Fibroblast of the aortic adventitia (primary cell): ENCODE results near the gene PMEPA1. TPM values are rescaled to one million over a fixed set of nuclear protein-coding genes. Genes with fewer than 3 reads are reported as not detected.

Source experiments
- DNase-seq: peaks from one replicate; pipeline ENCODE4 v3.0.0-alpha.2; 2010; ENCODE audit warnings: low read depth
- H3K4me3 ChIP-seq: 2 replicates; pipeline ENCODE4 v1.5.1; 2011; ENCODE audit warnings: low read depth, mild to moderate bottlenecking, control low read depth, low read length, moderate library complexity
- total RNA-seq: library from RNA; depleted of rRNA; stranded (reverse); fragments of >200 nt; gene quantifications from 2 replicates; pipeline ENCODE4 v1.2.3, GENCODE V29; 2012; ENCODE audit warnings: low replicate concordance
- TF ChIP-seq, protein P1 (sequence below): IDR thresholded peaks from 2 replicates; pipeline ENCODE4 v1.5.1; 2011; ENCODE audit warnings: mild to moderate bottlenecking, low read length, control low read depth, inconsistent platforms; ENCODE audit not compliant: insufficient read depth

PMEPA1 gene
- total RNA-seq, 1 donor = 1.4 TPM

DNA sequence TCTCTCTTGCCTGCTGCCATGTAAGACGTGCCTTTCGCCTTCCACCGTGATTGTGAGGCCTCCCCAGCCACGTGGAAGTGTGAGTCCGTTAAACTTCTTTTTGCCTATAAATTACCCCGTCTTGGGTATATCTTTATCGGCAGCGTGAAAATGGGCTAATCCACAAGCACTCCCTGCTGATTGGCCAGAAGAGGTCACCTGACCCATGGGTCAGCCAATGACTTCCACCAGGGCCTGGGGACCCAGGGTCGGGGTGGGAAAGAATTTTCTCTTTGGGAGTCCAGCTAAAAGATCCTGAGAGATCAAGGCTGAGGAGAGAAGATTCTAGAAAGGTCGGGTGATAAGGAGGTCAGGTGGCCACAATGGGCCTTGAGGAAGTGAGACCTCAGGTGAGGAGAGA lies 106.7 kb downstream of the PMEPA1 start:
- TF ChIP-seq, protein P1, sequence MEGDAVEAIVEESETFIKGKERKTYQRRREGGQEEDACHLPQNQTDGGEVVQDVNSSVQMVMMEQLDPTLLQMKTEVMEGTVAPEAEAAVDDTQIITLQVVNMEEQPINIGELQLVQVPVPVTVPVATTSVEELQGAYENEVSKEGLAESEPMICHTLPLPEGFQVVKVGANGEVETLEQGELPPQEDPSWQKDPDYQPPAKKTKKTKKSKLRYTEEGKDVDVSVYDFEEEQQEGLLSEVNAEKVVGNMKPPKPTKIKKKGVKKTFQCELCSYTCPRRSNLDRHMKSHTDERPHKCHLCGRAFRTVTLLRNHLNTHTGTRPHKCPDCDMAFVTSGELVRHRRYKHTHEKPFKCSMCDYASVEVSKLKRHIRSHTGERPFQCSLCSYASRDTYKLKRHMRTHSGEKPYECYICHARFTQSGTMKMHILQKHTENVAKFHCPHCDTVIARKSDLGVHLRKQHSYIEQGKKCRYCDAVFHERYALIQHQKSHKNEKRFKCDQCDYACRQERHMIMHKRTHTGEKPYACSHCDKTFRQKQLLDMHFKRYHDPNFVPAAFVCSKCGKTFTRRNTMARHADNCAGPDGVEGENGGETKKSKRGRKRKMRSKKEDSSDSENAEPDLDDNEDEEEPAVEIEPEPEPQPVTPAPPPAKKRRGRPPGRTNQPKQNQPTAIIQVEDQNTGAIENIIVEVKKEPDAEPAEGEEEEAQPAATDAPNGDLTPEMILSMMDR = no peak
- no peak for DNase-seq
- H3K4me3 ChIP-seq = no peak overlapping the region

DNA sequence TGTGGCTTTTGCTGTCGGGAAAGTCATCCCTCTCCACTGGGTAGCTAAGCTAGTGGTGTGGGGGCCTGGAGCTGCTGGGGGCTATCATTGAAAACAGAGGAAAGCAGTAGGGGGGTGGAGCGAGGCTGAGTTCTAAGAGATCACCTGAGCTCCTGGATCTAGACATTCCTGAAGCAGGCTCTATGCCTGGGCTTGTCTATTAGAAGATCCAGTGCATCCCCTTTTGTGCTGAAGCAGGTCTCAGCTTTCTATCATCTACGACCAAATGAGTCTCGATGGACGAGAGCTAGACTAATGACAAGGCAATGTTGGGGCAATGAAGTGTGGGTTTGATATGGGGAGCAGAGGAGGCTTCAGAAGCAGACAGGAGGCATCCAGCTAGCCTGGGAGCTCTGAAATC lies 108.1 kb downstream of the PMEPA1 start:
- TF ChIP-seq, protein P1 = no peak
- no peak for DNase-seq

DNA sequence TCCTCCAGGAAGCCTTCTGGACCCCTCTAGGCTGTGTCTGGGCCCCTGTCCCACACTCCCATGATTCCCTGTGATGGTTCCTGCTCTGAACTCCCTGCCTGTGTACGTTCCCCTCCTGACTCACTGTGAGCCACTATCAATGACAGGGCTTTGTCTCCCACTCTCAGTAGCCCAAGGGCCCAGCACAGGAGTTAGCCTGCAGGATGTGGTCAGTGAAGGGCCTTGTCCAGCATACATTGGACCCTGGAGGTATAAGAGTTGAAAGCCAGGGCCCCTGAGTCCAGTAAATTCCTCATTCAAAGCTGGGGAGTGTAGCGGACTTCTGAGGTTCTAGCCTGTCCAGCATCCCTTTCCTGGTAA lies 108.6 kb downstream of the PMEPA1 start:
- no peak for DNase-seq
- no peak overlapping the region for H3K4me3 ChIP-seq
- TF ChIP-seq, protein P1 = no peak

More for the DNA sequence above, 108.1 kb downstream of the PMEPA1 start:
- no peak overlapping the region for H3K4me3 ChIP-seq

DNA sequence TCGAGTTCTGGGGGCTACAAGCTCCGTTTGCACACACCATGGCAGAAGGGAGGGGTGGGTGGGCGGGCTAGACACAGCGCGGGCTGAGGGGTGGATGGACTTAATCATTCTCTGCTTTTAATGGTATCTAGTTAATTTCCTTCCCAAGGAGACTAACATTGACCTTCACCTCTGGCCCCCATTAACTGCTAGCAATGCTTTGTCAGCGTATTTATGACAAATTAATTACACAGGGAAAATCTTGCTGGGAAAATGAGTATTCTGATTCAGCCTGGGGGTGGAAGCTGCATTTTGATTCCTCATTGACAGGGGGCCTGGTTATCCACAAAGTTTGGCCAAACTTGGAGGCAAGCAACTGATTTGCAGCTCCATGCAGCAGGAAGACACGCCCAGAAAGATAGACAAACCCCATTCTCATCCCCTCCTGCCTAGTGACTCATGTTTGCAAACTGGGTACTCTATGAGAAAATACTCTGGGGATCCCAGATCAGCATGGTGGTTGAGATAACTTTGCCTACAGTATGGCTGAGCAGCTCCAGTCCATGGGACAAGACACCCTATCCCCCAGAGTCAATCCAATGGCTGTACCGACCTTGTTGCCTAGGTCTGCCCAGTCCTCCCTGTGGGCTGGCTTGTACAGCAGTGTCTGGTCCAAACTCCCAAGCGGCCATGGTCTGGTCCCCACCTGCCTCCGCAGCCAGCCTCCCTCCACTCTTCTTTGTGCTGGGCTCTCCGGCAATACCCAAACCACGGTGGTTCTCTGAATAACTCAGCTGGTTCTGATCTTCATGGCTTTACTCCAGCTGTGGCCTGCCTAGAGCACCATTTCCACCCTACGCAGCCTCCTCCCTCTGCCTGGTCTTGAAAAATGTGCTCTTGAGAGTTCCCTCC lies 109.2 kb downstream of the PMEPA1 start:
- TF ChIP-seq, protein P1 = no peak
- DNase-seq = no peak
- H3K4me3 ChIP-seq = no peak overlapping the region

DNA sequence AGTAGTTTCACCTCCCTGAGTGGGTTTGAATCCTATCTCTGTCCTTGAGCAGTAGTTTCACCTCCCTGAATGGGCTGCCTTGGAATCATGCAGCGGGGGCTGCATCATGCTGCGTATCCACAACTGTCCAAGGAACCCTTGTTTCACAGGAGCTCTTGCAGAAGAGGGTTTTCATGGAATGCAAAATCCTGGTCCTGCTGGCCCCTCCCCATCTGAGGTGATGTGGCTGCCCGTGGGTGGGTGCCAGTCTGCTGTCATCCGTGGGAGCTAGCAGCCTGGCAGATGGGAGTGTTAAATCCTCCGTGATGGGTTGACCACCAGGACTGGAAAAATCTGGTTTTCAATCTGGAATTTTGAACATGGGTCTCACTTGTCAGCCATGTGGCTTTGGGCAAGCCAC lies 111.3 kb downstream of the PMEPA1 start:
- TF ChIP-seq, protein P1 = no peak
- no peak for DNase-seq
- H3K4me3 ChIP-seq = no peak overlapping the region

Other genes with a start within 250 kb of the PMEPA1 start
- gene CTCFL, start 184.9 kb downstream of the PMEPA1 start, total RNA-seq = not detected in 2 replicates
- not detected in 2 replicates for gene PCK1, start 148.9 kb downstream of the PMEPA1 start, total RNA-seq
- gene ZBP1, start 89.6 kb downstream of the PMEPA1 start, total RNA-seq = not detected in 2 replicates